Astrocyte (in vitro differentiated cells and primary cell): ENCODE results near the gene TRIM14. TPM values are rescaled to one million over a fixed set of nuclear protein-coding genes. Genes with fewer than 3 reads are reported as not detected.

Experiments
- DNase-seq: peaks from one replicate; pipeline ENCODE4 v3.0.0-alpha.2; 2010; ENCODE audit warnings: low read depth
- FAIRE-seq: peaks from 2 replicates; lab custom pipeline; 2011; peaks lifted over from hg19 to GRCh38; lab: Jason Lieb, UNC
- H2AFZ ChIP-seq: 2 replicates; pipeline ENCODE4 v1.6.0; 2012; ENCODE audit warnings: low read depth, low read length, inconsistent platforms
- H3K27ac ChIP-seq: 2 replicates; pipeline ENCODE4 v1.5.1; 2011; ENCODE audit warnings: low read depth, low read length, inconsistent platforms
- H3K27me3 ChIP-seq: 2 replicates; pipeline ENCODE4 v1.6.0; 2011; ENCODE audit warnings: low read length, inconsistent platforms; ENCODE audit not compliant: insufficient read depth
- H3K36me3 ChIP-seq: 2 replicates; pipeline ENCODE4 v1.5.1; 2011; ENCODE audit warnings: low read length, inconsistent platforms; ENCODE audit not compliant: insufficient read depth
- H3K4me1 ChIP-seq: 2 replicates; pipeline ENCODE4 v1.5.1; 2011; ENCODE audit warnings: low read length, inconsistent platforms; ENCODE audit not compliant: insufficient read depth
- H3K4me2 ChIP-seq: 2 replicates; pipeline ENCODE4 v1.6.0; 2012; ENCODE audit warnings: low read length, inconsistent platforms
- H3K4me3 ChIP-seq: 2 replicates; pipeline ENCODE4 v1.5.1; 2011; ENCODE audit warnings: low read depth, mild to moderate bottlenecking, low read length, inconsistent platforms; ENCODE audit not compliant: insufficient read depth
- H3K79me2 ChIP-seq: 2 replicates; pipeline ENCODE4 v1.6.0; 2012; ENCODE audit warnings: mild to moderate bottlenecking, low read length, inconsistent platforms; ENCODE audit not compliant: insufficient read depth
- H3K9ac ChIP-seq: 2 replicates; pipeline ENCODE4 v1.6.0; 2012; ENCODE audit warnings: mild to moderate bottlenecking, low read length, inconsistent platforms
- H3K9me3 ChIP-seq: 2 replicates; pipeline ENCODE4 v1.5.1; 2012; ENCODE audit warnings: low read depth, mild to moderate bottlenecking, low read length, inconsistent platforms; ENCODE audit not compliant: insufficient read depth
- H4K20me1 ChIP-seq: 2 replicates; pipeline ENCODE4 v1.6.0; 2012; ENCODE audit warnings: low read length, inconsistent platforms; ENCODE audit not compliant: insufficient read depth
- H3K27ac Mint-ChIP-seq: one replicate; pipeline ENCODE4 v1.8.0; 2021; ENCODE audit warnings: mild to moderate bottlenecking, mixed read lengths; ENCODE audit not compliant: unreplicated experiment
- H3K27me3 Mint-ChIP-seq: one replicate; pipeline ENCODE4 v1.8.0; 2021; ENCODE audit warnings: low read depth, mixed read lengths; ENCODE audit not compliant: unreplicated experiment
- H3K36me3 Mint-ChIP-seq: one replicate; pipeline ENCODE4 v1.8.0; 2021; ENCODE audit warnings: low read depth, mixed read lengths; ENCODE audit not compliant: unreplicated experiment
- H3K4me1 Mint-ChIP-seq: one replicate; pipeline ENCODE4 v1.8.0; 2021; ENCODE audit warnings: low read depth, mixed read lengths; ENCODE audit not compliant: unreplicated experiment
- H3K4me3 Mint-ChIP-seq: one replicate; pipeline ENCODE4 v1.8.0; 2021; ENCODE audit warnings: mild to moderate bottlenecking, moderate library complexity, mixed read lengths; ENCODE audit not compliant: unreplicated experiment
- H3K9me3 Mint-ChIP-seq: one replicate; pipeline ENCODE4 v1.8.0; 2021; ENCODE audit warnings: mild to moderate bottlenecking, mixed read lengths; ENCODE audit not compliant: unreplicated experiment
- CTCF ChIP-seq: IDR thresholded peaks from 2 replicates; pipeline ENCODE4 v1.5.1; 2011; ENCODE audit warnings: low read depth, mild to moderate bottlenecking, inconsistent platforms, low read length, moderate library complexity; ENCODE audit not compliant: insufficient read depth
- EZH2 ChIP-seq: IDR thresholded peaks from 2 replicates; pipeline ENCODE4 v1.6.1; 2012; ENCODE audit warnings: mild to moderate bottlenecking, low read length, inconsistent platforms; ENCODE audit not compliant: insufficient read depth
- total RNA-seq: library from RNA; stranded (reverse); gene quantifications from 2 replicates; pipeline ENCODE4 v1.2.1, GENCODE V29; 2021

TRIM14 gene
- total RNA-seq, 1 donor from 2014 or later, result 34.1 TPM

- no peak overlapping the region for H3K27ac Mint-ChIP-seq
- H3K9ac ChIP-seq, result no peak overlapping the region
- DNase-seq, result no peak
These were observed 10.4 kb upstream of the TRIM14 start for GRCh38 chr9:98129451-98129881.

GRCh38 chr9:98128316-98128715 is 9.3 kb upstream of the TRIM14 start:
- Histone ChIP-seq H3K27me3 (no peaks in the 10 kb centered on the region), H3K27ac (no peak overlapping the region), H3K9ac (no peak overlapping the region), H3K4me1 (no peaks in the 10 kb centered on the region), H3K4me3 (no peak overlapping the region), H2AFZ (no peak overlapping the region), H3K9me3 (no peaks in the 10 kb centered on the region), H4K20me1 (no peaks in the 10 kb centered on the region), H3K4me2 (no peak overlapping the region), H3K79me2 (no peaks in the 10 kb centered on the region), H3K36me3 (no peaks in the 10 kb centered on the region)
- FAIRE-seq, result no peak
- Mint-ChIP-seq H3K27ac (no peak overlapping the region), H3K4me1 (peaks cover 3% of the 10 kb centered on the region), H3K4me3 (no peak overlapping the region), H3K9me3 (no peaks in the 10 kb centered on the region), H3K27me3 (peaks cover 10% of the 10 kb centered on the region), H3K36me3 (peaks cover 20% of the 10 kb centered on the region)
- DNase-seq, result no peak
- TF ChIP-seq CTCF (no peak), EZH2 (no peak)

More at GRCh38 chr9:98129451-98129881, 10.4 kb upstream of the TRIM14 start:
- Histone ChIP-seq H4K20me1 (no peaks in the 10 kb centered on the region), H3K27me3 (peaks cover 3% of the 10 kb centered on the region), H3K4me3 (no peak overlapping the region), H3K79me2 (no peaks in the 10 kb centered on the region), H3K27ac (no peak overlapping the region), H3K4me2 (no peak overlapping the region), H3K36me3 (no peaks in the 10 kb centered on the region), H2AFZ (no peak overlapping the region), H3K9me3 (no peaks in the 10 kb centered on the region), H3K4me1 (no peaks in the 10 kb centered on the region)
- peaks cover 10% of the 10 kb centered on the region for H3K27me3 Mint-ChIP-seq
- peaks cover 3% of the 10 kb centered on the region for H3K4me1 Mint-ChIP-seq
- H3K36me3 Mint-ChIP-seq, result peaks cover 16% of the 10 kb centered on the region
- H3K4me3 Mint-ChIP-seq, result no peak overlapping the region
- no peaks in the 10 kb centered on the region for H3K9me3 Mint-ChIP-seq
- TF ChIP-seq CTCF, result no peak
- no peak for TF ChIP-seq EZH2
- no peak for FAIRE-seq

GRCh38 chr9:98127226-98127625 is 8.2 kb upstream of the TRIM14 start:
- peaks cover 3% of the 10 kb centered on the region for H3K4me1 Mint-ChIP-seq

More at GRCh38 chr9:98127226-98127625, 8.2 kb upstream of the TRIM14 start:
- Histone ChIP-seq H2AFZ (no peak overlapping the region), H3K9me3 (no peaks in the 10 kb centered on the region), H3K4me1 (no peaks in the 10 kb centered on the region), H3K9ac (no peak overlapping the region), H3K79me2 (no peaks in the 10 kb centered on the region), H3K4me3 (no peak overlapping the region), H3K27me3 (no peaks in the 10 kb centered on the region), H3K4me2 (no peak overlapping the region), H4K20me1 (no peaks in the 10 kb centered on the region), H3K27ac (no peak overlapping the region), H3K36me3 (no peaks in the 10 kb centered on the region)
- no peak for TF ChIP-seq CTCF
- TF ChIP-seq EZH2, result no peak
- no peaks in the 10 kb centered on the region for H3K9me3 Mint-ChIP-seq
- no peak for FAIRE-seq
- DNase-seq, result no peak
- H3K4me3 Mint-ChIP-seq, result no peak overlapping the region
- H3K36me3 Mint-ChIP-seq, result peaks cover 21% of the 10 kb centered on the region
- peaks cover 5% of the 10 kb centered on the region for H3K27me3 Mint-ChIP-seq
- no peak overlapping the region for H3K27ac Mint-ChIP-seq
